ENCODE measurements around the gene AFP. TPM values are rescaled to one million over a fixed set of nuclear protein-coding genes. Genes with fewer than 3 reads are reported as not detected.
"Not testable (repeated sequence)": the region's sequence is repeated elsewhere in the genome, so short reads cannot be mapped to it uniquely, and the experiment has no call there.

AFP gene
- 1.4 and 1.8 TPM in 2 replicates for total RNA-seq (2014; rRNA removed; shearing (Covaris generic))
- 0.26 and 0.64 TPM in 2 replicates for polyA plus RNA-seq (2015; cell fraction: cytosol; rRNA removed)
- polyA plus RNA-seq (2015; cell fraction: nucleus; rRNA removed): 0.77 TPM in 1 of 2 replicates, not detected in the other

DNA sequence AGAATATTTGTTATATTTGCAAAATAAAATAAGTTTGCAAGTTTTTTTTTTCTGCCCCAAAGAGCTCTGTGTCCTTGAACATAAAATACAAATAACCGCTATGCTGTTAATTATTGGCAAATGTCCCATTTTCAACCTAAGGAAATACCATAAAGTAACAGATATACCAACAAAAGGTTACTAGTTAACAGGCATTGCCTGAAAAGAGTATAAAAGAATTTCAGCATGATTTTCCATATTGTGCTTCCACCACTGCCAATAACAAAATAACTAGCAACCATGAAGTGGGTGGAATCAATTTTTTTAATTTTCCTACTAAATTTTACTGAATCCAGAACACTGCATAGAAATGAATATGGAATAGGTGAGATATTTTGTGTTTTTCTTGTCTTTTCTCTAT is at the start of gene AFP:
Gene AFP (plus strand): TSS at position 238 of the 400 bp plus-strand sequence. CDS start 42 bp downstream, at position 280.
- DNase-seq (ENCODE audit: low read depth): no peak

GRCh38 chr4:73387552-73387951 is 48.5 kb upstream of the AFP start:
- no peak for DNase-seq (ENCODE audit: low read depth)

DNA sequence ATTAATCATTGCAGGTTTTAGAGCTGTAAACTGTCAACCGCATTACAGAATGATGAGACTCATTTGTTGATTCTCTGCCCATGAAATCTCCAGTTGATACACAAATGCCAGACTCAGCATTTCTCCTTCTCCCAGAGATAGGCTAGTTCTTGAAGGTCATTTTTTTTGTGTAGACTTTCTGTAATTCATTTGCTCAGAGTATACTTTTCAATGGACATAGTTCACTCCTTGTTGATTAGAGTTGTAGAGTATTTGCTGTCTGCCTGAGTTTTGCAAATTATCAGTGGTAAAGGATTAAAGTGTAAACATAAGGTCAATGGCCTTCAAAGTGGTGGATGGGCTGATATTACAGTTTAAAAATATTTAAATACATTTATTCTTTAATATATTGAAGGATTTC is 47.1 kb upstream of the AFP start:
- no peak for DNase-seq (ENCODE audit: low read depth)

GRCh38 chr4:73389663-73390062 is 46.4 kb upstream of the AFP start:
- DNase-seq (ENCODE audit: low read depth): not testable (repeated sequence)

DNA sequence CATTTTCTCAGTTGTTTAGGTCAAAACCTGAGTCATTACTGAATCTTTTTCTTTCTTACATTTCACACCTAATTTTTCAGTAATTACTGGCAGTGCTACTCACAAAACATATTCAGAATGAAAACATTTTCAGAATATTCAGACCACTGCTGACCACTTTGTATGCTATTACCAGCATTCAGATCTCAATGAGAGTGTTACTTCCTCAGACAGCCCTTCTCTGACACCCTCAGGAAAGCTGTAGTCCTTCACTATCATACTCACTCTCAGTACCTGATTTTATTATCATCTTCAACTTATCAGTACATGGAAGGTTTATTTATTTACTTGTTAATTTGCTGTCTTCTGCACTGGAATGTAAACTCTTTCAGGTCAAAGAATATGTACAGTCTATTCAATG is 44.2 kb upstream of the AFP start:
- DNase-seq (ENCODE audit: low read depth): no peak

- DNase-seq (ENCODE audit: low read depth): no peak
Measured at GRCh38 chr4:73392936-73393335, 43.1 kb upstream of the AFP start.

DNA sequence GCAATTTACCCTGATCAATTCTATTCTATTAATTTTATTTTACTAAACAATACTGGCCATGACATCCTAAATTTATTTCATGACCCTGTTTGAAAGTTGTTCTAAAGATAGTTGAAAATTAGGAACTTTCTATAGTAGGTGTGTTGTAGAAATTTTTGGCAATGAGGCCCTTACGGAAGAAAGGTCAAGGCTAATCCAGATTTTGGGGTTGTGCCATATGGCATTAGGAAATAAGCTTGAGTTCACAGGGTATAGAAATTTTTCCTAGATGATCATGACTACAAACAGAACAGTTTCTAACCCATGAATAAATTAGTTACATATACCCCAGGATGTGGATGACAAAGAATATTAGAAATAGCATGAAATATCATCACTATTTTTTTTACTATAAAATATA is 39.7 kb upstream of the AFP start:
- no peak for DNase-seq (ENCODE audit: low read depth)

DNA sequence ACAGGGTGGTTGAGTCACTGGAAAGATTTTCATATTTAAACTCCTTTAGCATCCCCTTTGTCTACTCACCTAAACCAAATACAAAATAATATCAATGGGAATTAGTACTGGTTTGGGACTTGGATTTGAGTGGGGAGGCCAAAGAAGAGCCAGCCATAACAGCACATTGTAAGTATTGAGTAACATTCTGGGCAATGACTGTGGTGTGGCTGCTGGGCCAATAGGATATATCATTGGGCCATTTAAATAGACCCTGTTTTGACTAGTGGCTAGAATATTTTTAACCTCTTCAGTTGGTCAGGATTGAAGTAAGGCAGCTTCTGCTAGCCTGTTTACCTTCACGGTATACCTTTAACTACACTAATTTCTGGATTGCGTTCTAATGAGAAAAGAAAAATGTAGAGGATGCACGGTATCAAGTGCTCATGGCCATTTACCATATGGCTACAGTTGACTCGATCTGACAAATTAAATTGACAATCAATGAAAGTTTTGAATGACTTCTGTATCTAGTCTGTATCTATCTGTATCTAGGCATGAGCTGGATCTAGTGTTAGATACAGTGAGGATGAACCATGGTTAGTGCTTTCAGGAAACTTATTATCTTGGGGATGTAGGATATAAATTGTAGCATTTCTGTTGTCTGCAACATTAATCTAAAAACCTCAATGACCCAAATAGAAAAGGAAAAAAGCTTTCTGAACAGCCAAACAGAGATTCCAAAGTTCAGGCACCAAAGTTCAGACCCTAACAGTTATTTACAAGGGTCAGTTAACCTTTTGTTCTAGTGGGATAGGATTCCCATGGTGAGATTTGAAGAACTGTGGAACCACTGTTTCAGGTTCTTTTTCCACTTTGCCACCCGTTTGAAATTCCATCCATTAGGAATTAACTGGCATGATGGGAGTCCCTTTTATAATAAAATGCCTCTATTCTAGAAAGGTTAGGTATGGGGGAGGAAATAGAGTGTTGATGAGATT is 38.7 kb upstream of the AFP start:
- no peak for DNase-seq (ENCODE audit: low read depth)

- DNase-seq (ENCODE audit: low read depth): no peak
Measured at GRCh38 chr4:73401412-73401811, 34.6 kb upstream of the AFP start.

GRCh38 chr4:73404042-73404441 is 32.0 kb upstream of the AFP start, which contains the start of gene ALB:
Gene ALB (plus strand): TSS chr4:73404287. CDS start chr4:73404328, 41 bp downstream.
- no peak for DNase-seq (ENCODE audit: low read depth)

- DNase-seq (ENCODE audit: low read depth): no peak
Measured at GRCh38 chr4:73404457-73404856, 31.6 kb upstream of the AFP start.

- DNase-seq (ENCODE audit: low read depth): no peak
Measured at GRCh38 chr4:73405138-73405537, 30.9 kb upstream of the AFP start.

- no peak for DNase-seq (ENCODE audit: low read depth)
Measured at GRCh38 chr4:73406548-73406875, 29.5 kb upstream of the AFP start.

DNA sequence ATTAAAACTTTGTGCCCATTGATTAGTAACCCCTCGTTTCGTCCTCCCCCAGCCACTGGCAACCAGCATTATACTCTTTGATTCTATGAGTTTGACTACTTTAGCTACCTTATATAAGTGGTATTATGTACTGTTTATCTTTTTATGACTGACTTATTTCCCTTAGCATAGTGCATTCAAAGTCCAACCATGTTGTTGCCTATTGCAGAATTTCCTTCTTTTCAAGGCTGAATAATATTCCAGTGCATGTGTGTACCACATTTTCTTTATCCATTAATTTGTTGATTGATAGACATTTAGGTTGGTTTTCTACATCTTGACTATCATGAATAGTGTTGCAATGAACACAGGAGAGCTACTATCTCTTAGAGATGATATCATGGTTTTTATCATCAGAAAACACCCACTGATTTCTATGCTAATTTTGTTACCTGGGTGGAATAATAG is 28.8 kb upstream of the AFP start:
- DNase-seq (ENCODE audit: low read depth): no peak

GRCh38 chr4:73408181-73408867 is 27.7 kb upstream of the AFP start:
- no peak for DNase-seq (ENCODE audit: low read depth)

DNA sequence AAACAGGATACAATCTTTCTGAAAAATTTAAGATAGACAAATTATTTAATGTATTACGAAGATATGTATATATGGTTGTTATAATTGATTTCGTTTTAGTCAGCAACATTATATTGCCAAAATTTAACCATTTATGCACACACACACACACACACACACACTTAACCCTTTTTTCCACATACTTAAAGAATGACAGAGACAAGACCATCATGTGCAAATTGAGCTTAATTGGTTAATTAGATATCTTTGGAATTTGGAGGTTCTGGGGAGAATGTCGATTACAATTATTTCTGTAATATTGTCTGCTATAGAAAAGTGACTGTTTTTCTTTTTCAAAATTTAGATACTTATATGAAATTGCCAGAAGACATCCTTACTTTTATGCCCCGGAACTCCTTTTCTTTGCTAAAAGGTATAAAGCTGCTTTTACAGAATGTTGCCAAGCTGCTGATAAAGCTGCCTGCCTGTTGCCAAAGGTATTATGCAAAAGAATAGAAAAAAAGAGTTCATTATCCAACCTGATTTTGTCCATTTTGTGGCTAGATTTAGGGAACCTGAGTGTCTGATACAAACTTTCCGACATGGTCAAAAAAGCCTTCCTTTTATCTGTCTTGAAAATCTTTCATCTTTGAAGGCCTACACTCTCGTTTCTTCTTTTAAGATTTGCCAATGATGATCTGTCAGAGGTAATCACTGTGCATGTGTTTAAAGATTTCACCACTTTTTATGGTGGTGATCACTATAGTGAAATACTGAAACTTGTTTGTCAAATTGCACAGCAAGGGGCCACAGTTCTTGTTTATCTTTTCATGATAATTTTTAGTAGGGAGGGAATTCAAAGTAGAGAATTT is 26.8 kb upstream of the AFP start:
- DNase-seq (ENCODE audit: low read depth): no peak

DNA sequence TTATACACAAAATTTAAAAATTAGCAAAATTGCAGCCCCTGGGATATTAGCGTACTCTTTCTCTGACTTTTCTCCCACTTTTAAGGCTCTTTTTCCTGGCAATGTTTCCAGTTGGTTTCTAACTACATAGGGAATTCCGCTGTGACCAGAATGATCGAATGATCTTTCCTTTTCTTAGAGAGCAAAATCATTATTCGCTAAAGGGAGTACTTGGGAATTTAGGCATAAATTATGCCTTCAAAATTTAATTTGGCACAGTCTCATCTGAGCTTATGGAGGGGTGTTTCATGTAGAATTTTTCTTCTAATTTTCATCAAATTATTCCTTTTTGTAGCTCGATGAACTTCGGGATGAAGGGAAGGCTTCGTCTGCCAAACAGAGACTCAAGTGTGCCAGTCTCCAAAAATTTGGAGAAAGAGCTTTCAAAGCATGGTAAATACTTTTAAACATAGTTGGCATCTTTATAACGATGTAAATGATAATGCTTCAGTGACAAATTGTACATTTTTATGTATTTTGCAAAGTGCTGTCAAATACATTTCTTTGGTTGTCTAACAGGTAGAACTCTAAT is 26.0 kb upstream of the AFP start:
- DNase-seq (ENCODE audit: low read depth): no peak

DNA sequence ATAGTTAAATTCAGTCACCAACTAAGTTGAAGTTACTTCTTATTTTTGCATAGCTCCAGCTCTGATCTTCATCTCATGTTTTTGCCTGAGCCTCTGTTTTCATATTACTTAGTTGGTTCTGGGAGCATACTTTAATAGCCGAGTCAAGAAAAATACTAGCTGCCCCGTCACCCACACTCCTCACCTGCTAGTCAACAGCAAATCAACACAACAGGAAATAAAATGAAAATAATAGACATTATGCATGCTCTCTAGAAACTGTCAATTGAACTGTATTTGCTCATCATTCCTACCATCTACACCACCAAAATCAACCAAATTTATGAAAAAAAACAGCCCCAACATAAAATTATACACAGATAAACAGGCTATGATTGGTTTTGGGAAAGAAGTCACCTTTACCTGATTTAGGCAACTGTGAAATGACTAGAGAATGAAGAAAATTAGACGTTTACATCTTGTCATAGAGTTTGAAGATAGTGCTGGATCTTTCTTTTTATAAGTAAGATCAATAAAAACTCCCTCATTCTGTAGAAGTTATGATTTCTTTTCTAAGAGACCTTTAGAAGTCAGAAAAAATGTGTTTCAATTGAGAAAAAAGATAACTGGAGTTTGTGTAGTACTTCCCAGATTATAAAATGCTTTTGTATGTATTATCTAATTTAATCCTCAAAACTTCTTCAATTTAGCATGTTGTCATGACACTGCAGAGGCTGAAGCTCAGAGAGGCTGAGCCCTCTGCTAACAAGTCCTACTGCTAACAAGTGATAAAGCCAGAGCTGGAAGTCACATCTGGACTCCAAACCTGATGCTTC is 24.9 kb upstream of the AFP start:
- no peak for DNase-seq (ENCODE audit: low read depth)

DNA sequence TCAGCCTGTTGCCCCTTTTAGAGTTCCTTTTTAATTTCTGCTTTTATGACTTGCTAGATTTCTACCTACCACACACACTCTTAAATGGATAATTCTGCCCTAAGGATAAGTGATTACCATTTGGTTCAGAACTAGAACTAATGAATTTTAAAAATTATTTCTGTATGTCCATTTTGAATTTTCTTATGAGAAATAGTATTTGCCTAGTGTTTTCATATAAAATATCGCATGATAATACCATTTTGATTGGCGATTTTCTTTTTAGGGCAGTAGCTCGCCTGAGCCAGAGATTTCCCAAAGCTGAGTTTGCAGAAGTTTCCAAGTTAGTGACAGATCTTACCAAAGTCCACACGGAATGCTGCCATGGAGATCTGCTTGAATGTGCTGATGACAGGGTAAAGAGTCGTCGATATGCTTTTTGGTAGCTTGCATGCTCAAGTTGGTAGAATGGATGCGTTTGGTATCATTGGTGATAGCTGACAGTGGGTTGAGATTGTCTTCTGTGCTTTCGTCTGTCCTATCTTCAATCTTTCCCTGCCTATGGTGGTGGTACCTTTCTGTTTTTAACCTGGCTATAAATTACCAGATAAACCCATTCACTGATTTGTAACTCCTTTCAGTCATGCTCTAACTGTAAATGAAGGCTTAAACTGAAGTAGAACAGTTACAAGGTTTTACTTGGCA is 24.1 kb upstream of the AFP start:
- DNase-seq (ENCODE audit: low read depth): no peak

Measured in HT1080 (cell line).